ENCODE data around the gene PPP4R2. TPM values are rescaled to one million over a fixed set of nuclear protein-coding genes. Genes with fewer than 3 reads are reported as not detected.
"Not testable (repeated sequence)": the region's sequence is repeated elsewhere in the genome, so short reads cannot be mapped to it uniquely, and the experiment has no call there.

PPP4R2 gene
- total RNA-seq, 4 donors from 2014 or later: 72.9 to 134 (median 80.6) TPM

GRCh38 chr3:73061416-73061815 lies 64.8 kb downstream of the PPP4R2 start, which contains the start of gene EBLN2:
Gene EBLN2, plus strand, starts transcription at chr3:73061659. Its CDS starts 423 bp downstream, at chr3:73062082.
- Histone ChIP-seq H3K27me3 (no peaks in the 10 kb centered on the region), H3K4me1 (peaks cover 0 to 19% (median 1%) of the 10 kb centered on the region in 4 donors), H3K36me3 (peaks cover 5 to 43% (median 10%) of the 10 kb centered on the region in 3 donors), H3K27ac (no peak within 1 kb of the TSS), H3K4me3 (no peak within 1 kb of the TSS), H3K9me3 (no peaks in the 10 kb centered on the region)
- WGBS, 2 donors: 91 to 100% methylated on average over 2 of the region's 2 CpGs
- DNase-seq (ENCODE audit: low spot score in 2 of 2): no peak
- no peak for TF ChIP-seq CTCF (IDR thresholded peaks at IDR 0.05)
- no peak for TF ChIP-seq POLR2A (IDR thresholded peaks at IDR 0.05)
- no peak for TF ChIP-seq EP300 (IDR thresholded peaks at IDR 0.05)

DNA sequence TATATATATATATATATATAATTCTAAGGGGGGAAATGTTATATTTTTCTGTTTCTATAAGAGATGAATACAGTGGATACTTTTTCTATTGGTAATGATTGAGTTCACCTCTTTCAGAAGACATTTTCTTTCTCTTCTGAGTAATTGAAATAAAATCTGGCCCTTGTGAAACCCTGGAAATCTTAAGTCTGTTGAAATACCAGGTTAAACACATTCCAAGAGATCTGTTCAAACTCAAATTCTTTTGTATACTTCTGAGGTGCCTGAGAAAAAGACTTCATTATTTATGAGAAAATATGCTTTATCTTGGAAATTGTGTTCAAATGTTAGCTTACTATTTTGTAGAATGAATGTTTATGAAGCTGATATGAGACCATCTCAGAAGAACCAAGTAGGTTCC lies 69.6 kb downstream of the PPP4R2 start:
- H3K4me3 ChIP-seq; H3K9me3 ChIP-seq; DNase-seq (ENCODE audit: low spot score in 2 of 2); H3K27me3 ChIP-seq; H3K27ac ChIP-seq: not testable (repeated sequence)
- H3K4me1 ChIP-seq: peaks cover 0 to 38% (median 4%) of the 10 kb centered on the region in 4 donors
- H3K36me3 ChIP-seq: peaks cover 5 to 50% (median 10%) of the 10 kb centered on the region in 3 donors

DNA sequence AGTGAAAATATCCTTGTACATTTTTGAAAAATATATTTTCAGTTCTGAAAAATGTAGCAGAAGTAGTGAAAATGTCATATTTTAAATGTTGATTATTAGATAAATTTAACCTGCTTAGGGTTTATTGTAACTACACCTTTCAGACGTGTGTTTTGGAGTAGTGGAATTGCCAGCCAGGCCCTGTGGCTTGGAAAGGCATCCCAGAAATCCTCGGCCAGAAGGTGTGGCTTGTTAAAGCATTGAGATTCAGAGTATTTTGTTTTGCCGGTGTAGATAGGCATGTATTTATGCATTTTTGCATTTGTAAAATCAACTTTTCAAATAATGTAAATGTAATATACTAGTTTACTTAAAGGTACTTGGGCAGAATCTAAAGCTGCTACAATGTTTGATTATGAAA lies 71.8 kb downstream of the PPP4R2 start:
- no peaks in the 10 kb centered on the region for H3K27me3 ChIP-seq
- H3K4me1 ChIP-seq: peaks cover 0 to 36% (median 6%) of the 10 kb centered on the region in 4 donors
- DNase-seq (ENCODE audit: low spot score in 2 of 2): no peak
- no peak for TF ChIP-seq EP300 (IDR thresholded peaks at IDR 0.05)
- no peak for TF ChIP-seq POLR2A (IDR thresholded peaks at IDR 0.05)
- TF ChIP-seq CTCF (IDR thresholded peaks at IDR 0.05): no peak
- H3K4me3 ChIP-seq: no peak overlapping the region
- H3K27ac ChIP-seq: peak overlapping the region in 2 of 4 donors; percentile 31 to 53
- H3K36me3 ChIP-seq: peaks cover 0 to 30% (median 0%) of the 10 kb centered on the region in 3 donors
- no peaks in the 10 kb centered on the region for H3K9me3 ChIP-seq
- 53 to 57% methylated on average over 3 of the region's 3 CpGs for WGBS, 2 donors

GRCh38 chr3:73069187-73069586 lies 72.6 kb downstream of the PPP4R2 start:
- H3K27ac ChIP-seq: peak overlapping the region in 2 of 4 donors; percentile 55 to 63
- WGBS, 2 donors: 73 to 89% methylated on average over 5 of the region's 5 CpGs
- H3K4me3 ChIP-seq: no peak overlapping the region
- H3K27me3 ChIP-seq: no peaks in the 10 kb centered on the region
- TF ChIP-seq CTCF (IDR thresholded peaks at IDR 0.05): no peak
- TF ChIP-seq EP300 (IDR thresholded peaks at IDR 0.05): no peak
- no peak for TF ChIP-seq POLR2A (IDR thresholded peaks at IDR 0.05)
- no peaks in the 10 kb centered on the region for H3K9me3 ChIP-seq
- peaks cover 0 to 36% (median 6%) of the 10 kb centered on the region in 4 donors for H3K4me1 ChIP-seq
- no peak for DNase-seq (ENCODE audit: low spot score in 2 of 2)
- H3K36me3 ChIP-seq: peaks cover 0 to 26% (median 0%) of the 10 kb centered on the region in 3 donors

DNA sequence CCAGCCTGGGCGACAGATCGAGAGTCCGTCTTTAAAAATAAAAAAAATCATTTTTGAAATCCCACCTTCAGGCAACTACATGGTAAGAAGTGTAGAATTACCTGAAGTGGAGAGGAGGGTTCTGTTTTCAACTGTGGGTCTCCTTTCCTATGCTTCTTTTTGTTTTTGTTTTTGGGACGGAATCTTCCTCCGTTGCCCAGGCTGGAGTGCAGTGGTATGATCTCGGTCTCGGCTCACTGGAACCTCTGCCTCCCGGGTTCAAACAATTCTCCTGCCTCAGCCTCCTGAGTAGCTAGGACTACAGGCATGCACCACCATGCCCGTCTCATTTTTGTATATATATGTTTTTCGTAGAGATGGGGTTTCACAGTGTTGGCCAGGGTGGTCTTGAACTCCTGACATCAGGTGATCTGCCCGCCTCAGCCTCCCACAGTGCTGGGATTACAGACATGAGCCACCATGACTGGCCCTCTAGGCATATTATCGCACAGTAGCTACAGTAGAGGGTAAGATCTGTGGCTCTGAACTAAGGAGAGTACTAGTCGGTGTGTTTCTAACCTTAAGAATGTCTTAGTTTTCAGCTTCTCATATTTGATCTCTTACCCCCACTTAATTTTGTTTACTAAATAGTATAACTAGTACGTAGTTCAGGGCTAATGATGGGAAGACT lies 73.3 kb downstream of the PPP4R2 start:
- H3K27me3 ChIP-seq: no peaks in the 10 kb centered on the region
- peaks cover 0 to 20% (median 0%) of the 10 kb centered on the region in 3 donors for H3K36me3 ChIP-seq
- no peak for DNase-seq (ENCODE audit: low spot score in 2 of 2)
- WGBS, 2 donors: 86 to 91% methylated on average over 14 of the region's 14 CpGs
- no peak for TF ChIP-seq EP300 (IDR thresholded peaks at IDR 0.05)
- TF ChIP-seq CTCF (IDR thresholded peaks at IDR 0.05): no peak
- no peak for TF ChIP-seq POLR2A (IDR thresholded peaks at IDR 0.05)
- no peaks in the 10 kb centered on the region for H3K9me3 ChIP-seq
- H3K4me1 ChIP-seq: peaks cover 0 to 36% (median 6%) of the 10 kb centered on the region in 4 donors
- H3K27ac ChIP-seq: peak overlapping the region in 2 of 4 donors; percentile 55 to 63
- no peak overlapping the region for H3K4me3 ChIP-seq

Data from tibial nerve (tissue), 4 donors.